Panc1 (cell line): ENCODE measurements around the gene STX5.

Source experiments
- SIN3A ChIP-seq: IDR thresholded peaks from 2 replicates; pipeline ENCODE4 v1.6.1; 2012; ENCODE audit warnings: low read depth, mild to moderate bottlenecking, low read length, moderate library complexity, borderline replicate concordance; ENCODE audit not compliant: insufficient read depth
- TCF7L2 ChIP-seq: IDR thresholded peaks from 2 replicates; pipeline ENCODE4 v1.6.1; 2011; ENCODE audit warnings: mild to moderate bottlenecking, low read depth, low read length, inconsistent platforms
- TF ChIP-seq, protein P1 (sequence below): fragments of 450-650 bp; IDR thresholded peaks from 2 replicates; pipeline ENCODE4 v1.5.1; 2017; ENCODE audit warnings: mild to moderate bottlenecking

DNA sequence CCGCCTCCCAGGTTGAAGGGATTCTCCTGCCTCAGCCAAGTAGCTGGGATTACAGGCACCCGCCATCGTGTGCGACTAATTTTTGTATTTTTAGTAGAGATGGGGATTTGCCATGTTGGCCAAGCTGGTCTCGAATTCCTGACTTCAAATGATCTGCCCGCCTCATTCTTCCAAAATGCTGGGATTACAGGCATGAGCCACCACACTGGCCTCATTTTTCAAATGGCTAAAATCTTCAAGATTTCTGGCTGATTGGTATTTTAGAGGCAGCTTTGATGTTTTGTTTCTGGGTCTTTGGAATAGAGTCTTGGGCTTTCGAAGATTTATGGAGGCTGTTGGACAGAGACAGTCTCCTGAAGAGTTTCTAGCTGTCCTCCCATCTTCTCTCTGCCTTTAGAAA is 43.0 kb upstream of the STX5 start:
- TF ChIP-seq, protein P1, sequence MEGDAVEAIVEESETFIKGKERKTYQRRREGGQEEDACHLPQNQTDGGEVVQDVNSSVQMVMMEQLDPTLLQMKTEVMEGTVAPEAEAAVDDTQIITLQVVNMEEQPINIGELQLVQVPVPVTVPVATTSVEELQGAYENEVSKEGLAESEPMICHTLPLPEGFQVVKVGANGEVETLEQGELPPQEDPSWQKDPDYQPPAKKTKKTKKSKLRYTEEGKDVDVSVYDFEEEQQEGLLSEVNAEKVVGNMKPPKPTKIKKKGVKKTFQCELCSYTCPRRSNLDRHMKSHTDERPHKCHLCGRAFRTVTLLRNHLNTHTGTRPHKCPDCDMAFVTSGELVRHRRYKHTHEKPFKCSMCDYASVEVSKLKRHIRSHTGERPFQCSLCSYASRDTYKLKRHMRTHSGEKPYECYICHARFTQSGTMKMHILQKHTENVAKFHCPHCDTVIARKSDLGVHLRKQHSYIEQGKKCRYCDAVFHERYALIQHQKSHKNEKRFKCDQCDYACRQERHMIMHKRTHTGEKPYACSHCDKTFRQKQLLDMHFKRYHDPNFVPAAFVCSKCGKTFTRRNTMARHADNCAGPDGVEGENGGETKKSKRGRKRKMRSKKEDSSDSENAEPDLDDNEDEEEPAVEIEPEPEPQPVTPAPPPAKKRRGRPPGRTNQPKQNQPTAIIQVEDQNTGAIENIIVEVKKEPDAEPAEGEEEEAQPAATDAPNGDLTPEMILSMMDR: no peak
- TF ChIP-seq TCF7L2 (no peak), SIN3A (no peak)
